ENCODE data around the gene CYTH1.

DNA sequence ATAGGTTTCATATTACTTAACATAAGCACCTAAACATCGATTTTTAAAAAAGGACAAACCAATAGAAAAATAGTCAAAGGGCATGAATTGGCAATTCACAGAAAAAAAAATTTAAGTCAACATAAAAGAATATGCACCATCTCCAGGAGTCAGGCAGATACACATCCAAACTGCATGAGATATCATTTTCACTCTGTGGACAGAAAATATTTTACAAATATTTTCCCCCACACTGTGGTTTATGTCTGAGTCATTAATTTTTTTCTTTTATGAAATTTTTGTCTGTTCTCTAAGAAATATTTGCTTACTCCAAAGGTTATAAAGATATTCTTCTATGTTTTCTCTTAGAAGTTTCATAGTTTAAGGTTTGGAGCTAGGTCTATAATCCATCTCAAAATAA, 130.5 kb downstream of the CYTH1 start:
- TF ChIP-seq CTCF (conservative IDR thresholded peaks at IDR 0.05) = no peak
- TF ChIP-seq EZH2 (IDR thresholded peaks at IDR 0.05; ENCODE audit: low read depth) = no peak
